Coronary artery (tissue), 2 donors: ENCODE data around the gene TGM2.

Experiments
- DNase-seq: peaks from one replicate; pipeline ENCODE4 v3.0.0-alpha.2; 2017; ENCODE audit warnings: low spot score
- H3K27ac ChIP-seq, 2 donors: fragments of 200-600 bp; sonication (generic); one replicate each; pipeline ENCODE4 v1.5.1; 2016 to 2019
- H3K4me3 ChIP-seq: fragments of 200-600 bp; sonication (generic); 2 replicates; pipeline ENCODE4 v1.5.1; 2016; ENCODE audit warnings: mild to moderate bottlenecking, moderate library complexity
- TF ChIP-seq, protein P1 (sequence below): fragments of 200-600 bp; sonication (generic); IDR thresholded peaks from one replicate; pipeline ENCODE4 v1.5.1; 2019; ENCODE audit warnings: antibody characterized with exemption

Gene TGM2

DNA sequence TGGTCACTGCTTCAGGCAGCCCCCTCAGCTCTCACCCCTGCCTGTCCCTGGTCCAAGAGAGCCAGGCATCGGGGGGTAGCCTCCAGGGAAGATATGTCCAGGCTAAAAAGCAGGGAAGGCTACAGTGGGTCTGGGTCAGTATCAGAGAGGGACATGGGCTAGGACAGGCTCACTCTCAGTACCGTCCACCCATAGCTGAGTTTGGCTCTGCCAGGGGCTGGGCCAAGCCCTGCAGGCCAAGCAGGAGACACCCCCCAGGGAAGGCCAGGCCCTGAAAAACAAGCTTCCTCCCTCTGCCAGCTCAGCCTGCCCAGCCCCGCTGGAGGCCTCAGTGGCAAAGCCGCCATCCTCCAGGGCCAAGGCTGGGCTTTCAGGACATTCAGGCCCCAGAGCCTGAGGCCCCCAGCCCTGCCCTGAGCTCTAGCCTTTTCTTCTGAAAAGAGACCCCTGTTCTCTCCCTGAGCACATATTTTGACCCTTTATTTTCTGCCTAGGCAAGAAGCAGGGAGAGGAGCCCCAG lies 28.6 kb upstream of the TGM2 start:
- DNase-seq = peak; percentile 67
- no peak overlapping the region for H3K4me3 ChIP-seq
- TF ChIP-seq, protein P1, sequence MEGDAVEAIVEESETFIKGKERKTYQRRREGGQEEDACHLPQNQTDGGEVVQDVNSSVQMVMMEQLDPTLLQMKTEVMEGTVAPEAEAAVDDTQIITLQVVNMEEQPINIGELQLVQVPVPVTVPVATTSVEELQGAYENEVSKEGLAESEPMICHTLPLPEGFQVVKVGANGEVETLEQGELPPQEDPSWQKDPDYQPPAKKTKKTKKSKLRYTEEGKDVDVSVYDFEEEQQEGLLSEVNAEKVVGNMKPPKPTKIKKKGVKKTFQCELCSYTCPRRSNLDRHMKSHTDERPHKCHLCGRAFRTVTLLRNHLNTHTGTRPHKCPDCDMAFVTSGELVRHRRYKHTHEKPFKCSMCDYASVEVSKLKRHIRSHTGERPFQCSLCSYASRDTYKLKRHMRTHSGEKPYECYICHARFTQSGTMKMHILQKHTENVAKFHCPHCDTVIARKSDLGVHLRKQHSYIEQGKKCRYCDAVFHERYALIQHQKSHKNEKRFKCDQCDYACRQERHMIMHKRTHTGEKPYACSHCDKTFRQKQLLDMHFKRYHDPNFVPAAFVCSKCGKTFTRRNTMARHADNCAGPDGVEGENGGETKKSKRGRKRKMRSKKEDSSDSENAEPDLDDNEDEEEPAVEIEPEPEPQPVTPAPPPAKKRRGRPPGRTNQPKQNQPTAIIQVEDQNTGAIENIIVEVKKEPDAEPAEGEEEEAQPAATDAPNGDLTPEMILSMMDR = no peak
- peak overlapping the region in 1 of 2 donors; percentile 34 for H3K27ac ChIP-seq

DNA sequence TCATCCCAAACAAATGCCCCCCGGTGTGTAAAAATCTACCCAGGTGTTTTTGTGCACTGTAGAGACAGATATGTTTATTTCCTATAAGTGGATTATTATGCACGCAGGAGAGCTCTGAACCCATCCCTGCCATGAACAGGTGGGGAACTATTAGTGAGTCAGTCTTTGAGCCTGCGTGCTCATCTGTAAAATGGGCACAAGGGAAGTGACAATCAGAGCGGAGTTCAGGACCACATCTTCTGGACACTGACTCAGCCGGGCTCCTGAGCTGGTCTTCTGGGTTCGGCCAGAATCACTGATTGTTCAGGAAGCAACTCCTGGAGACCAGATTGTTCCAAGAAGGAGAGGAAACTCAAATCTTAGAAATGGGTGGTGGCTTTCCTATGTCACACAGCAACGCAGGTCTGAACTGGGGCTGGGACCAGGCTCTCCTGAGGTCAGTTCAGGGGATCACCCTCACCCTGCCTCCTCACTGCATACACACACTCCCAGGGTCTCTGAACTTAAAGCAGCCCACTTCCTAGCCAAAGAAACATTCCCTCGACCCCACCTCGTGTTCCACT lies 27.3 kb upstream of the TGM2 start:
- Histone ChIP-seq H3K4me3 (no peak overlapping the region), H3K27ac (peak overlapping the region; percentile 50 to 85)
- peak; percentile 35 for DNase-seq
- TF ChIP-seq, protein P1 = no peak

DNA sequence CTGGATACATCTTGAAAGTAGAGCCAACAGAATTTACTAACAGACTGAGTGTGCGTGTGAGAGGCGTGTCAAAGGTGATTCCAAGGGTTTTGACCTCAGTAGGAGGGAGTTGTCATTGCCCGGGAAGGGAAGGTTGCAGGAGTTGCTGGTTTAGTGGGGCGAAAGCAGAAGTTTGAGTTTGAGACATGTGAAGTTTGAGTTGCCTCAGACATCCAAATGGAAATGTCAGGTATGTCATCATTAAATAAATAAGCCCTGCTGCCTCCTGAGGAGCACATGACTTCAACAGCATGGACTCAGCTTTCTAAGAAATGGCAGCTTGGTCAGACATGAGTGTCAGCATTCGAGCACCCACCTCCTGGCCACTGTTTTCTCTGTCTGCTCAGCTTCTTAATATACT lies 26.6 kb upstream of the TGM2 start:
- H3K4me3 ChIP-seq = no peak overlapping the region
- H3K27ac ChIP-seq = peak overlapping the region; percentile 85
- TF ChIP-seq, protein P1 = no peak
- peak; percentile 61 for DNase-seq

DNA sequence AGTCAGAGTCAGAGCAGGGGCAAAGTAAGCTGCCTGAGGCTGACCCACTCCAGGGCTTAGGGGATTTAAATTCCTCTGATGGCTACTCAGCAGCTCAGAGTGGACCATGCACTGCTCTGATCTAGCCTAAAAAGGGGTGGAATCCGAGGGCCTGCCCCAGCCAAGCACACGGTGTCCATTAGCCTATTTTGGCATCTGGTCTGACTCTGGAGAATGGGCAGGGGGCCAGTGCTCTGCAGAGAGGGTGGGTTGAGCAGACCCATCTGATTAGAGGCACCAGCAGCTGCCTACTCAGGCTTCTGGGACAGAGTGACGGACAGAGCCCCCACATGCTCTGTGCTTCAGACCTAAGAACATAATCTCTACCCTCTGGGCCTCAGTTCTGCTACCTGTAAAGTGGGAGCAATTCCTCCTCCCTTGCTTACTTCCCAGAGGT lies 25.9 kb upstream of the TGM2 start:
- TF ChIP-seq, protein P1 = no peak
- H3K4me3 ChIP-seq = no peak overlapping the region
- peak; percentile 91 for DNase-seq
- peak overlapping the region; percentile 85 for H3K27ac ChIP-seq

DNA sequence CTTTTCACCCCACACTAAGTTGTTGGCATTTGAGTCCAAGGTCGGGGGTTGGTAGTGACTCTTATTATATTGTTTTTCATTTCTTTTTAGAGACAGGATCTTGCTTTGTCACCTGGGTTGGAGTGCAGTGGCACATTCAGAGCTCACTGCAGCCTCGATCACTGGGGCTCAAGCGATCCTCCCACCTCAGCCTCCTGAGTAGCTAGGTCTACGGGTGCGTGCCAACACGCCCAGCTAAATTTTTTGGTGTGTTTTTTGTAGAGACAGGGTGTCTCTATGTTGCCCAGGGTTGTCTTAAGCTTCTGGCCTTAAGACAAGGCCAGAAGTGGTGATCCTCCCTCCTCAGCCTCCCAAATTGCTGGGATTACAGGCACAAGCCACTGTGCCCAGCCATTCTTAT lies 25.1 kb upstream of the TGM2 start:
- DNase-seq = peak; percentile 26
- TF ChIP-seq, protein P1 = no peak
- peak overlapping the region; percentile 85 for H3K27ac ChIP-seq

DNA sequence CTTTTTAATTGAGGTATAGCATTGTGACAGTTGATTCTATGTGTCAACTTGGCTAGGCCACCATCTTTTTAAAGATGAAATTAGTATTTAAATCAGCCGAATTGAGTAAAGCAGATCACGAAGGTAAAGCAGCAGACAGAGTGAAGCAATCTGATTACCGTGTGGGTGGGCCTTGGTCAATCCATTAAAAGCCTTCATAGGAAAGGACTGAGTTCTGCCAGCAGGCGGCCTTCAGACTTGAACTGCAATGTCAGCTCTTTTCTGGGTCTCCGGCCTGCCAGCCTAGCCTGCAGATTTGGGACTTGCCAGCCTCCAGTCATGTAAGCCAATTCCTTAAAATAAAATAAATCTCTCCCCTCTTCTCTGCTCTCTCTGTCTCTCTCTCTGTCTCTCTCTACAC lies 22.4 kb upstream of the TGM2 start:
- DNase-seq = peak; percentile 77
- peak overlapping the region in 1 of 2 donors; percentile 67 for H3K27ac ChIP-seq
- H3K4me3 ChIP-seq = no peak overlapping the region
- TF ChIP-seq, protein P1 = no peak

More for the DNA sequence above, 25.1 kb upstream of the TGM2 start:
- H3K4me3 ChIP-seq = no peak overlapping the region

DNA sequence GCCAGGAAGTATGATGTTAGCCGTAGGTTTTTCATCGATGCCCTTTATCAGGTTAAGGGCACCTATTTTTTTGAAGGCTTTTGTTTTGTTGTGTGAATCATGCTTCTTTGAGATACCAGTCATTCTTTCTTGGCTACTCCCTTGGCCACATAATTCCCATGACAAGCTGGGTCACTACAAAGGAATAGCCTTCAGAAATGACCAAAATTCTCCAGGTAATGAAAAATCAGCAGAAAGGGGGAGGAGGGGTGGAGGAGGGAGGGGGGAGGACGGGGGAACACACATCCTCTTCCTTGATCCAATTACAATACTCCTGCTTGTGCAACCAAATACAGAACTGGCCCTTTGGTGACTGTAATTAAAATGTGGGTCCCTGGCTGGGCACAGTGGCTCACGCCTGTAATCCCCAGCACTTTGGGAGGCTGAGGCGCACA lies 21.7 kb upstream of the TGM2 start:
- no peak for DNase-seq
- no peak overlapping the region for H3K27ac ChIP-seq
- TF ChIP-seq, protein P1 = no peak
- H3K4me3 ChIP-seq = no peak overlapping the region
